ENCODE measurements around the gene ZBTB11.
"Not testable (repeated sequence)": the region's sequence is repeated elsewhere in the genome, so short reads cannot be mapped to it uniquely, and the experiment has no call there.

The ZBTB11 gene

DNA sequence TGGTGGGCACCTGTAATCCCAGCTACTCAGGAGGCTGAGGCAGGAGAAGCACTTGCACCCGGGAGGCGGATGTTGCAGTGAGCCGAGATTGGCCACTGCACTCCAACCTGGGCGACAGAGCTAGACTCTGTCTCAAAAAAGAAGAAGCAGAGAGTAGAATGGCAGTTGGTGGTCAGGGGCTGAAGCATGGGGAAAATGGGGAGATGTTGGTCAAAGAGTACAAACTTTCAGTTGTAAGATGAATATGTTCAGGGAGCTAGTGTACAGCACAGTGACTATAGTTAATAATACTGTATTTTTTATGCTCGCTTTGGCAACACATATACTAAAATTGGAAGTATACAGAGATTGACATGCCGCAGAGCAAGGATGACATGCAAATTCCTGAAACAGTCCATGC, 61.4 kb downstream of the ZBTB11 start:
- DNase-seq (ENCODE audit: low spot score): no peak

DNA sequence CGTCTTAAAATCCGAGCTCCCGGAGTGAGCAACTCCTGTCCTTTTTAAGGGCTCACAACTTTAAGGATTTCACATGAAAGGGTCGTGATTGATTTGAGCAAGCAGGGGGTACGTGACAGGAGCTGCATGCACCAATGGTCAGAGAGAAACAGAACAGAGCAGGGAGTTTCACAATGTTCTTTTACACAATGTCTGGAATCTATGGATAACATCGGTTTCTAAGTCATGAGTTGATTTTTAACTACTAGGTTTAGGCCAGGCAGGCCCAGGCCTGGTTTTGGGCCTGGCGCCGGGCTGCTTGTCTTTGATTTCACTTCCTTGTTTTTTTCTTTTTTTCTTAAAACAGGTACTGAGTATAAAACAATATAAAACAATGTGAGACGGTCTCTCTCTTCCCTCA, 63.9 kb downstream of the ZBTB11 start:
- DNase-seq (ENCODE audit: low spot score): not testable (repeated sequence)

DNA sequence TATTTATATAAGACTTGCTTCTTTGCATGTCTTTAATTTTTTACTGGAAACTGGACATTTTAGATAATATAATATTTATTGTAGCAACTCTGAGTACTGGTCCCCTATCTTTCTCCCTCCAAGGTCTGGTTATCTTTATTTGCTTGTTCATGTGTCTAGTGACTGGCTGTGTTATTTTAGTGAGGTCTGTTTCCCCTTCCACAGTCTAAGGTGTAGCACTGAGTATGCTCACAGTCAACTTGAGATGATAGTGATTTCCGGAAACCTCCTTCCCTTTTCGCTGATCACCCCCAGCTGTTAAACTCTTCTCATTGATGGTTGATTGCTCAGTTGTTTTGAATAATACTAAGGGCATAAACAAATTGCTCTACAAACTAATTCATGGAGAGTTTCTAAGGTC, 65.9 kb downstream of the ZBTB11 start:
- DNase-seq (ENCODE audit: low spot score): no peak

DNA sequence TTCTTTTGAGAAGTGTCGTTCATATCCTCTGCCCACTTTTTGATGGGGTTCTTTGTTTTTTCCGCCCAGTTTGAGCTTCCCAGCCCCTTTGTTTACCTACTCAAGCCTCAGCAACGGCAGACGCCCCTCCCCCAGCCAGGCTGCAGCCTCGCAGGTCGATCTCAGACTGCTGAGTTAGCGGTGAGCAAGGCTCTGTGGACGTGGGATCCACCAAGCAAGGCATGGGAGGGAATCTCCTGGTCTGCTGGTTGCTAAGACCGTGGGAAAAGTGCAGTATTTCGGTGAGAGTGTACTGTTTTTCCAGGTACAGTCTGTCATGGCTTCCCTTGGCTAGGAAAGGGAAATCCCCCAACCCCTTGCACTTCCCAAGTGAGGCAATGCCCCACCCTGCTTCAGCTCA, 71.5 kb downstream of the ZBTB11 start:
- DNase-seq (ENCODE audit: low spot score): not testable (repeated sequence)

DNA sequence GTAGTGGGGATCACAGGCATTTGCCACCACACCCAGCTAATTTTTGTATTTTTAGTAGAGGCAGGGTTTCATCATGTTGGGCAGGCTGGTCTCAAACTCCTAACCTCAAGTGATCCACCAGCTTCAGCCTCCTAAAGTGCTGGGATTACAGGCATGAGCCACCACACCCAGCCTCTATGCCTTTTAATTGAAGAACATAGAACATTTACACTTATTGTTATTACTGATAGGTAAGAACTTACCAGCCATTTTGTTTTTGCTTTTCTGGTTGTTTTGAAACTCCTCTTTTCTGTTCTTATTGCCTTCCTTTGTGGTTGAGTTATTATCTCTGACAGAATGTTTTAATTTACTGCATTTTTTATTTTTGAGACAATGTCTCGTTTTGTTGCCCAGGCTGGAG, 73.7 kb downstream of the ZBTB11 start:
- no peak for DNase-seq (ENCODE audit: low spot score)

DNA sequence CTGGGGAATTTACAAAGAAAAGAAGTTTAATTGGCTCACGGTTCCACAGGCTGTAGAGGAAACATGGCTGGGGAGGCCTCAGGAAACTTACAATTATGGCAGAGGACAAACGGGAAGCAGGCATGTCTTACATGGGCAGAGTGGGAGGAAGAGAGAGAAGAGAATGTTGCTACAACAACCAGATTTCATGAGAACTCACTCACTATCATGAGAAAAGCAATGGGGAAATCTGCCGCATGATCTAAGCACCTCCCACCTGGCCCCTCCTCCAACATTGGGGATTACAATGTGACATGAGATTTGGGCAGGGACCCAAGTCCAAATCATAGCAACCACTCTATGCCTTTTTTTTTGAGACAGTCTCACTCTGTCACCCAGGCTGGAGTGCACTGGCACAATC, 74.2 kb downstream of the ZBTB11 start:
- DNase-seq (ENCODE audit: low spot score): no peak

All from ecto neural progenitor cell (in vitro differentiated cells).